Right forelimb (tissue), 1 donor: Measurements from ENCODE around the gene TNFRSF4.
A peak's percentile ranks its signal among the peaks of the same experiment; 100 is the strongest.
"Not testable (repeated sequence)": the region's sequence is repeated elsewhere in the genome, so short reads cannot be mapped to it uniquely, and the experiment has no call there.

Experiments used
- DNase-seq: peaks from one replicate; pipeline ENCODE4 v3.0.0-alpha.2; 2018

The TNFRSF4 gene

DNA sequence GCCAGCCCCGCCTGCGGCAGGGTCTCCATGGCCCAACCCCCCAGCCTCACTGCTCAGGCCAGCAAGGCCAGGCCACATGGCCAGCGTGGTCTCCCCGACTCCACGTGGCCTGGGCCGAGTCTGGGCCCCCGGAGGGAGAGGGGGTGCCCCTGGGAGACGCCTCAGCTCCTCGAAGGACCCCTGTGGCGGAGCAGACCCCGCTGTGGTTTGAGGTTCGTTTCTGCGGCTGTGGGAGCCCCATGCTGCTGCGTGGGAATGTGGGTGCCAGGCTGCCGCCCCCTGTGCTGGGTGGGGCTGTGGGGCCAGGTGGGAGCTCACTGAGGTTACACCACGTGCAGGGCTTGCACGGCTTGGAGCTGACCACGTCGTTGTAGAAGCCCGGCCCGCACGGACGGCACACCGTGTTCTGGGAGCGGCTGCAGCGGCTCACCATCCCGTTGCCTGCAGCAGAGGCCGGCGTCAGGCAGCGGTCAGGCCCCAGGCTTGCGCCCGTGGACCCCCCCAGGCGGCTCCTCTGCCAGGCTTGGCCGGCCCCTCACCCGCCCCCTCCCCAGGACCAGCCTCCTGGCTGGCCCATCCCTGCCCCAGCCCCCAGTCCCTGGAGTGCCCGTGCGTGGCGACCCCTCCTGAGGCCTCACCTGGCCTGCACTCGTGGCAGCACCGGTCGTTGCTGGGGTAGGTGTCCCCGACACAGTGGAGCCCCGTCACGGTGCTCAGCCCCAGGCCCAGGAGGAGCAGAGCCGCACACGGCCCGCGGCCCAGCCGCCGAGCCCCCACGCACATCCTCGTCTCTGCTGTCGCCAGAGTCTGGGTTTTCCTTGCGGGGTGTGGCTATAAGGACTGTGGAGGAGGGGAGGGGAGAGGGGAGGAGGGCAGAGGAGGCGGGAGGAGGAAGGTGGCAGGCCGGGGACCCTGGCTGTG is at the start of gene TNFRSF4:
Gene TNFRSF4 (minus strand): TSS at position 809 of the 921 bp plus-strand sequence. CDS start 26 bp downstream, at position 783.
- peak; percentile 46 for DNase-seq

DNA sequence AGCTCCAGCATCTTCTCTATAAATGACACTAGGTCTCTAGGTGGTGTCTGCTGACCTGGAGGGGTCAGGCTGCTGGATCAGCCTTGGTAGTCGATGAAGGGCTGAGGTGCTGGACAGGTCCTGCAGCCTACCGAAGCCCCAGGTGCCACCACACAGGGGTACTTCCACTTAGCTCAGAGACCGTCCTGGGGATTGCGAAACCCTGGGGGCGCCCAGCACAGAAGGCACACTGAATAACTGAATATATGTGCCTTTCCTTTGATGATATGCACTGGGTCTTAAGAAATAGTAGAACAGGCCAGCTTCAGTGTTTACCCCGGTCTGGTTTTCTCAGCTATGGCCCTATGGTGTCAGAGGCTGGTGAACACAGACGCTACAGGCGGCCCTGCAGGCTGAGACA is 48.8 kb upstream of the TNFRSF4 start:
- DNase-seq = no peak

DNA sequence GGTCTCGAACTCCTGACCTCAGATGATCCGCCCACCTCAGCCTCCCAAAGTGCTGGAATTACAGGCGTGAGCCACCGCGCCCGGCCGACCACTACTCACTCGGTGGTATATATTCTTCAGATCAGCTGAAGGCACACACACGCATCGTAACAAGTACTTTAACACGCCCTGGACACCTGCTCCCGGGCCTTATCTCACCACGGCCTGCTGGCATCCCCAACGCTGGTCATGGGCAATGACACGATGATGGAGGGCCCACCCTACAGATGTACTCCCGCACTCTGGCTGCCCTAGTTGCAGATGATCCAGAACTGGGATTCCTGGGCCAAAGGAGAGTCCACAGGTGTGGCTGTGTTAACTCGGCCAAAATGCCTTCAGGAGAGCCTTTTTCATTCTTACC is 48.1 kb upstream of the TNFRSF4 start:
- no peak for DNase-seq

DNA sequence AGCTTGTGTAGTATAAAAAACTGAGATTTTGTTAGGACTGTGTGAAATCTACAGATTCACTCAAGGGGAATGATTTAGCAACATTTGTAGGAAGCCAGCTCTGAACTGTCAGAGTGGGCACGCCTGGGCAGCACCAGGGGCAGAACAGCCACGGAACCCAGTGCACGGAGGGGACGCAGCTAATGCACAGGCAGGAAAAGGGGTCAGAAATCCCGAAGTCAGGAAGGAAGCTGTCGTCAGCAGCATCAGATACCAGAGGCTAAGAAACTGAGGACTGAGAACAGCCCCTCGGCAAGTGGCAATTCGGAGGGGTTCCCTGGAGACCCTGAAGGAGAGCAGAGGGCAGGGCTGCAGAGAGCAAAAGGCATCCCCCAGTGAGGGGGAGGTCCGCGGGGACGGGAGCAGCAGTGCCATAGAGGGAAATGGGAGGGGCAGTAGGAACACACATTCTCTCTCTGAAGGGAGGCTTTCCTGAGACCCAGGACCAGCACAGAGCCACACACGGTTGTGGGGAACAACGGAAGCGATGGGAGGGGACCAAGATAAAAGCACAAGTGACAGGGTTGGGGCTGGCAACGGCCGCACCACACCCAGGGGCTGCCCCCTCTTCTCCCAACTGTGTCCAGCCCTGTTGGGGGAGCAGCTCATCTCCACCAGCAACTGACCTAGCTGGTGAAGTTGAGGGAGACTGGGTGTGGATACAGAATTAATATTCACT is 47.0 kb upstream of the TNFRSF4 start:
- no peak for DNase-seq

DNA sequence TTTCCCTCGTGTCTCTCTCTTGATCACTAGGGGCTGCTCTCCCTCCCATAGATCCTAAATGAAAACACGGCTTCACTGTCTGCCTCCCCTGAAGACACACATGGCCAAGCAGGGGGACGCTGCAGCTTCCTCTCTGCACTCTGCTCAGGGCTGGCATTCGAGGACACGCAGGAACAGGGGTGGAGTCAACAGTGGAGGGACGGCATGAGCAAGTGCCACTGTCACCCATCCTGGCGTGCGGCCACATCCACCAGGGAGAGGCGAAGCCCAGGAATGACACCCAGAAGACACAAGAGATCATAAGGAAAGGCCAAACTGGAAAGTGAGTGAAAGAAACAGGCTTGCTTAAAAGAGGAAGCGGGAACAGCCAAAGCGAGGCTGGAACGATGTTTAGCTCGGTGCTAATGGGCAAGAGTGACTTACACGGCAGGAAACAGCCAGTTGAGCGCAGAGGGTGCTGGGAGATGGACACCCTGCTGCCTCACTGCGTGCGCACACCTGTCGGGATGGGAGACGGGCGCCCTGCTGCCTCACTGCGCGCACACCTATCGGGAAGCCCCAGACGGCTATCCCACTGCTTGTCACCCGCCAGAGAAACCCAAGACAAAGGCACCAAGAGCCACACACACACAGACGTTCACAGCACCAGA is 46.1 kb upstream of the TNFRSF4 start:
- no peak for DNase-seq

DNA sequence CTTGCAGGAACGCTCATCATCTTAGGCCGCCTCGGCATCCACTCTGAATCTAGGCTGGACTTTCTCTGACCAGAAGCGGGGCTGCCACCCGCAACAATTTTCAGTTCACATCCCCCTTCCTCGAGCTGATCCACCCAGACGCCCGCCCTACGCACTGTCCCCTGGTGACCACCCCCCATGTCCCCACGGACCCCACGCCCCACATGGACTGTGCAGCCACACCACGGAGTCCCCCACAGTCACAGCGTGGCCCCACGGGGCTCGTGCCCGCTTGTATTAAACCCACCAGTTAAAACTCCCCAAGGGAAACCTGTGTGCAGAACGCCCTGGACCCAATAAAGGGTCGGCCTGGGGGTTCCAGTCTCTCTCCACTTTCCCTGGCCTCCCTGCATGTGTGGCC is 45.6 kb upstream of the TNFRSF4 start:
- no peak for DNase-seq

DNA sequence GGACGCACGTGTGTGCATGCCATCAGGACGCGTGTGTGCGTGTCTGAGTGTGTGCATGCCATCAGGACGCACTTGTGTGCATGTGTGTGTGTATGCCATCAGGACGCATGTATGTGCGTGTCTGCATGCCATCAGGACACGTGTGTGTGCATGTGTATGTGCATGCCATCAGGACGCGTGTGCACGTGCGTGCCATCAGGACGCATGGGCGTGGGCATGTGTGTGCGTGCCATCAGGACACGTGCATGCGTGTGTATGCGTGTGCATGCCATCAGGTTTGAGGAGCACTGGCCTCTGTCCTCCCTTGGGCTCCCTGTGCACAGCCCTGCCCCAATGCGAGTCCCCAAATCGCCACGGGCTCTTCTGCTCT is 45.2 kb upstream of the TNFRSF4 start:
- DNase-seq = no peak

DNA sequence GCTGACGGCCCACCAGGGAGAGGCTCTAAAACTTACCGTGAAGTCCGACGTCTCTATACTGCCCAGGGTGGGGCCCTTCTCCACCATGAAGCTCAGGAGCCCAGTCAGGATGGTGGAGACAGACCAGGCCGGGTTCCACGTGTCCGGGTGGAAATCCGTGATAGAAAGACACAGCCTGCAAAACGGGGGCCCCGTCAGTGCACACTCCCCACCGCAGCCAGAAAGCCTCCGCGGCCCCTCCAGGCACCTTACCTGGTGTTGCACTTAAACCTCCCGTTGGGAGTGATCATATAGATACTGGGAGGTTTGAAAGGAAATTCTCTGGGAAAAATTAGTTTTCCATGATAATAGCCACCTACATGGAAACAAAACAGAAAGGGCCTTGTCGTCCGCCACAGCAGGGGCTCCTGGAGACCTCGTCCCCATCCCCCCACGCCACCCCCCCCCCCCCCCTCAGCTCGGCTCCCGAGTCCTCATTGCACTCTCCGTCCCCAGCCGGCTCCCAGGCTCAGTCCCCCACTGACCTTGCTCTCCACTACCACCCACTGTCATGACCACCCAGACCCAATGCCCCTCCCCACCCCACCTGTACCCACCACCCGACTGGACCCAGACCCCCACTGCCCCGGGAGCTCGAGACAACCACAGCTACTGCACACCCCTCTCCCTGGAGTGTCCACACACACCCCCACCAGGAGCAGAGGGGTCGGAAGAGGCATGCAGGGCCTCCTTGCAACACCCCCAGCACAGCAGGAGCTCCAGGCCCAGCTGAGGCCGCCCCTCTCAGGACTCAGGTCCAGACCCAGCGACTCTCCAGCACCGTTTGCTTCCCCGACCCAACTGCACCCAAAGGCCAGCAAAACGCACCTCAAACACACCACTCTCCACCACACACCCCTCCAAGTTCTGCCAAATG is 43.3 kb upstream of the TNFRSF4 start:
- DNase-seq = no peak

DNA sequence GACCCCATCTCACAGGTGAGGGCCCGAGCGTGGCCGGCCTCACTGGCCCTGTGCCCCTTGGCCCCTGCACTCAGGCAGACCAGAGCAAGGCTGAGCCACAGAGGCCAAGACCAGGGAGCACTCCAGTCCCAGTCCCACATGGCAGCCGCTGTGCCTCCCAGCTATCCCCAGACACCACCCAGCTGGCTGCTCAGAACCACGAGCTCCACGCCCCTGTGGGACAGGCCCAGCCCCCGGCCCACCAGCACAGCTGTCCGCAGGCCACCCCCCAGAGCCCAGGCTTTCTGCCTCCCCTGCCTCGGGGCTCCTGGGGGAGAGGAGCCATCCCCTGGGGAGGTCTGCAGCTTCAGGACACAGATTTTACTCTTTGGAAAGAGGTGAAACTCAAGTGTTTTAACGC is 41.7 kb upstream of the TNFRSF4 start:
- DNase-seq = no peak

DNA sequence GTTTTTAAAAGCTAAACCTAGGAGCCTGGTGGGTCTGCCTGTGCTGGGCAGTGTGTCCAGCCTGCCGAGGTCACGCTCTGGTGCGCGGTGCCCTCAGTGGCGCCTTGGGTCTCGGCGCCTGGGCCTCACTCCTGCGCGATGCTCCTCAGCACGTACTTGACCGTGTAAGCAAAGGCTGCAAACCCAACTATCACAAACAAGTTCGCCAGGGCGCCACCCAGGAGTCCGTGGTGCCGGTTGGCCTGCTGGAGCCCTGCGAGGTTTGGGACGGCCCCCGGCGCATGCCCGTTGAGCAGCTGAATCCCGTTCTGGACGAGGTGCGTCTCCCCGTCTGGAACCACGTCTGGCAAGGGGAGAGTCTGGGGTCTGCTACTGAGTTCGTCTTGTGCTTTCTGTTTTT is 41.1 kb upstream of the TNFRSF4 start:
- DNase-seq = no peak

DNA sequence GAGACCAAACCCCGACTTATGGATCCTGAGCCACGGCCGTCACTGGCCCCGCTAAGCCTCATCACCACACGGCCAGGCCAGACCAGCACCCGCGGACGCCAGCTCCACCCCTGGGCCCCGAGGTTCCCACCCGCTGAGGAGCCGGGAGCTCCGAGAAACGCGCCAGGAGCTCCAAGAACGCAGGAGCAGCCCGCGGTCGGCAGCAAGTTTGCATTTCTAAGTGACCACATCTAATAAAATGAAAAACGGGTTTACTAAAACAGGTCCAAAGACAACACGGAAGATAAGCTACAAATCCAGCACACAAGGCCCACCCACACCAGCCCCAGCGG is 40.7 kb upstream of the TNFRSF4 start:
- DNase-seq = no peak

DNA sequence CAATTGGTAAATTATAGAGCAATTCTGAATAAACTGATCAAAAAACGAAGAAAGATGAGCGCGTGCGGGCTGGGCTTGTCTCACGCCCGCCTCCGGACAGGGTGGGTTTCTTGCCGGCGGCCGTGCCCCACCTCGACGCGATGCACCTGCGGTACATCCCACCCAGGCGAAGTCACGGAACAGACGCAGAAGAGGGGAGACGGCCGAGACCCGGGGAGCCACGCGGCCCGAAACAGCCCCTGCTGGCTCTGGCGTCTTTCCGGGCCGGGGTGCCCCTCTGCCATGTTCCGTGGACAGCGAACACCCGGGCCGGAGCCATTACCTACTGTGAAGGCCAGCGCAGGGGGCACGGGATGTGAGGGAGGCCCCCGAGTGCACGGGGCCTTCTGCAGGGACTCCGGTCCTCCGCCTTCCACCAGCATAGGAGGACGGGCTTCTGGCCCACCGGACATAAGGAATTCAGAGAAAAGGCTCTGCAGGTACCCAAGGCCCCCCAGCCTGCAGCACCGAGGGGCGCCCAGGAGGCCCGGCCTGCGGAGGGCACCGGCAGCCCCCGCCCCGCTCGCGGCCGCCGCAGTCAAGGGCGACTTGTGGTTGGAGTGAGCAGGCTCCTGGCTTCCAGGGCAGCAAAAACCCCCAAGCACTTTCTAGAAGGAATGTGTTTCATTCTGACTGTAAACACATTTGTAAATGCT is 40.2 kb upstream of the TNFRSF4 start:
- no peak for DNase-seq

DNA sequence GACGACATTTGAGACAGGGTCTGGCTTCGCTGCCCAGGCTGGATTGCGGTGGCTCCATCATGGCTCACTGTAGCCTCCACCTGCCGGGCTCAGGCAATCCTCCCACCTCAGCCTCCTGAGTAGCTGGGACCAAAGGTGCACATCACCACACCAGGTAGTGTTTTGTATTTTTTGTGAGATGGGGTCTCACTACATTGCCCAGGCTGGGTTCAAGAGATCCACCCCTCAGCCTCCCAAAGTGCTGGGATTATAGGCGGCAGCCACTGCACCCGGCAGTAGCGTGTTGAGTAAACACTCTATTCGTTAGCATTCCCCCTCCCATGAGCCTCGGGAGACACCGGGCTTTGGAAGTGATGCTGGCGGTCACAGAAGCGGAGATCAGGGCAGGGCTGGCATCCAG is 39.4 kb upstream of the TNFRSF4 start:
- no peak for DNase-seq

DNA sequence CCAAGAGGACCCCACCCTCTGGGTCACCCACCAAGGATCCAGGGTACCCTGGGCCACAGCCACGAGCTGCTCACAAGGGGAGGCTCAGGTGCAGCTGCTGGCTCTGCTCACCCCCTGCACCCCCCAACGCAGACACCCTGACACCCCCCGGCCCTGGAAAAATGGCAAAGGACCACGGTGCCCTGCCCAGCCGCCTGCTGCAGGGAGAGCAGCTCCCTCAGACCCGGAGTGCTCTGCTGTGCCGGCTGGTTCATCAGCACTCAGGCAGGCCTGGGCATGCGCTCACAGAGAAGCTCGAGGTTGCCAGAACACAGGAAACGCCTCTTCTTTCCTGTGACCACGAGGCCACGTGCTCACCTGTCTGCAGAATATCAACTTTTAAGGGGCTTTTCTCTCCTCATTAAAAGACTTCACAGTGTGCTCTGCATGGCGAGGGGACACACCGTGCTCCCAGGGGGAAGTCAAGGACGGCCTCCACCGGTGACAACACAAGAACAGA is 36.9 kb upstream of the TNFRSF4 start:
- no peak for DNase-seq

DNA sequence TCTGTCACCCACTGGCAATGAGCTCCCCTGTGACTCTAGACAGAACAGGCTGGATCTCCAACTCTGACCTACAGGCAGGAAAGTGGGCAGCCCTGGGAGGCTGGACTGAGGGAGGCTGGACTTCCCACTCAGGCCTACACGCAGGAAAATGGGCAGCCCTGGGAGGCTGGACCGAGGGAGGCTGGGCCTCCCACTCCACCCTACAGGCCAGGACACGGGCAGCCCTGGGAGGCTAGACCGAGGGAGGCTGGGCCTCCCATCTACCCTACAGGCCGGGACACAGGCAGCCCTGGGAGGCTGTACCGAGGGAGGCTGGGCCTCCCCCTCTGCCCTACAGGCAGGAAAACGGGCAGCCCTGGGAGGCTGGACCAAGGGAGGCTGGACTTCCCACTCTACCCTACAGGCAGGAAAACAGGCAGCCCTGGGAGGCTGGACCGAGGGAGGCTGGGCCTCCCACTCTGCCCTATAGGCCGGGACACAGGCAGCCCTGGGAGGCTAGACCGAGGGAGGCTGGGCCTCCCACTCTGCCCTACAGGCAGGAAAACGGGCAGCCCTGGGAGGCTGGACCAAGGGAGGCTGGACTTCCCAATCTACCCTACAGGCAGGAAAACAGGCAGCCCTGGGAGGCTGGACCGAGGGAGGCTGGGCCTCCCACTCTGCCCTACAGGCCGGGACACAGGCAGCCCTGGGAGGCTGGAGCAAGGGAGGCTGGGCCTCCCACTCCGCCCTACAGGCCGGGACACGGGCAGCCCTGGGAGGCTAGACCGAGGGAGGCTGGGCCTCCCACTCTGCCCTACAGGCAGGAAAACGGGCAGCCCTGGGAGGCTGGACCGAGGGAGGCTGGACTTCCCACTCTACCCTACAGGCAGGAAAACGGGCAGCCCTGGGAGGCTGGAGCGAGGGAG is 34.3 kb upstream of the TNFRSF4 start:
- DNase-seq = not testable (repeated sequence)

DNA sequence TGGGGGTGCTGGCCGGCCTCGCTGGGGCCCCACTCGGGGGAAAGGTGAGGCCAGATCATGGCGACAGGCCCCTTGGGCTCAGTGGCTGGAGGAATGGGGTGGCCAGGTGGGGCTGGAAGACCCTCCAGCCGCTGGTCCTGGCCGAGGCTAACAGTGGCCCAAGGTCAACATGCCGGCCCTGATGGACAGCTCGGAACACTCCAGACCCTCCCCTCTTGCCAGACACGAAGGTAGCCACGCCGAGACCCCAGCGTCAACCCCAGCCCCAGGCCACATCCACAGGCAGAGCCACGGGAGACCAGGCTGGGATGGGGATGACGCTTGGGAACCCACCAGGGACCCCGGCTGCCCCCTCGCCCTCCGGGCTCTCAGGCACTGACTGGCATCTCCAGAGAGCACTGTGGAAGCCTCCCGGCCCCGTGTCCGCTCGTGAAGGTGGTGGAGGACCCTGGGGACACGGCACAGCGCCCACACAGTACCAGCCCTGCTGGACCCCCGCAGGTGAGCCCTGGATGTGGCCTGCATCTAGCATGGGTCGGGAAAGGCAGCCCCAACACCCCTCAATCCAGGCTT is 33.5 kb upstream of the TNFRSF4 start:
- DNase-seq = no peak

DNA sequence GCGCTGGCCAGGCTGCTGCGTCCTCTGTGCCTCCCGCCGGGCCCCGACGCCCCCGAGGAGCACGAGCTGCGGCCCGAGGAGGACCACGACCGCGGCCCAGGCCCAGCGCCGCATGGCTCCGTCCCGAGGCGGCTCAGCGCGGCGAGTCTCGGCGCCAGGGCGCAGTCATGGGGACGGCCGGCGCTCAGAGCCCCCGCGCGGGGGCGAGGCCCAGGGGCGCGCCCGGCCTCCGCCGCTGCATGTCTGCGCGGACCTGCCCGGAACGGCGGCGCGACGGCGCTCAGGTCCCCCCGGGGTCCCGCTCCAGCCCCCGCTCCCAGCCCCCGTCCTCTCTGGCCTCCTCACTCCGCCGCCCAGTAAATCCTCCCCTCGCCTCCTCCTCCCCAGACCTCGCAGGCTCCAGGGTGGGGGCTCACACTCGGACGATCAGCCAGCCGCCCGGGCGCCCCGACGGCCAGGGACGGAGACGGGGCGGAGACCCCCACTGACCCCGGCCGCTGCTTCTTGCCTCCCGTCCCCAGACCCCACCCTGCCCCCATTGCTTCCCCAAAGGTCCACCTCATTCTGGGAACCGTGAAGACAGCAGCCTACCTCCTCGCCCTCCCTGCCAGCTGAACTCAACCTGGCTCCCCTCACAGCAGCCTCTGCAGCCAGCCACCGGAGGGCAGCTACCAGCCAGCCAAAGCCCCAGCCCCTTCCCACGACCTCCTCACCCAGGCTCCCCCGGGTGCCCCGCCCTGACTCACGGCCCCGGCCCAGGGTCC is 32.8 kb upstream of the TNFRSF4 start, which contains the start of gene C1QTNF12:
Gene C1QTNF12 (minus strand): TSS at position 146 of the 764 bp plus-strand sequence. CDS start 32 bp downstream, at position 114.
- no peak for DNase-seq

DNA sequence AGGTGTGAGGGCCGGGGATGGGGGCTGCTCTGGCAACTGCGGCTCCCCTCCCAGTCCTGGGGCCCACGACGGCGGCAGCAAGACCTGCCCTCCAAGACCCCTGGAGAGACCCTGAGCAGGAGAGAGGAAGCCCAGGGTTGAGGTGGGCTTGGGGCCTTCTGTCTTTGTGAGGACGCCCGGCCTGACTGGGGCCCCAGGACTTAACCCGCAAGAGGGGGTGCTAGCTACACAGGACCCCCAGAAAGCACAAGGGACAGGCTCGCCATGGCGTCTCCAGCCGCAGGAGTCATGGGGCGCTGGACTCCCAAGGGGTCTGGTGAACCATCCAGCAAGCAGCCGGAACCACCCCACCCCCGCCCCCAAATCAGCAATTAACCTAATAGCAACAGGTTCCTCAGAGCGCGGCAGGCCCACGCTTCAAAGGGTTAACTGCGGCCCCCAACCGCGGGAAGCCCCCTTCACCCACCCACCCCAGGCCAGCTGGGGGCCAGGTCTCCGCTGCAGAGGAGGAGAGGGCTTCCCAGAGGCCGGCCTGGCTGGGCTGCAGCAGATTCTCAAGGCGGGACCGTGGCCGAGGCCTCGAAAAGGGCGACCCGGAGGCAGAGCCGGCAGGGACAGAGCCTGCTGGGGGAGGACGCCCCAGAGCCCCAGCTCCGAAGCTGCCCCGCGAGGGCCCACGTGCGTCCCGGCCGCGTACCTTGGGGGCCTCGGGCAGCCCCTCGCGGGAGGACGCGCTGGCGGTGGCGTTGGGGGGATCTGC is 32.0 kb upstream of the TNFRSF4 start:
- no peak for DNase-seq
